ENCODE measurements around the gene NKTR. TPM values are rescaled to one million over a fixed set of nuclear protein-coding genes. Genes with fewer than 3 reads are reported as not detected.

NKTR gene
- total RNA-seq, 2 experiments from 2014 or later = 90.2 to 154 TPM

GRCh38 chr3:42670670-42671069 is 70.2 kb downstream of the NKTR start:
- Histone ChIP-seq H3K9me3 (ENCODE audit: low read length) (no peaks in the 10 kb centered on the region), H2AFZ (ENCODE audit: low read length) (no peak overlapping the region), H3K4me1 (ENCODE audit: insufficient read depth, low read length, poor library complexity, severe bottlenecking) (no peaks in the 10 kb centered on the region), H3K4me3 (ENCODE audit: low read depth, low read length, poor library complexity, severe bottlenecking) (no peak overlapping the region), H3K79me2 (ENCODE audit: insufficient read depth, low read depth, low read length) (no peaks in the 10 kb centered on the region), H4K20me1 (ENCODE audit: insufficient read depth, low read length) (no peaks in the 10 kb centered on the region), H3K36me3 (ENCODE audit: insufficient read depth, low read length) (no peaks in the 10 kb centered on the region), H3K27ac (ENCODE audit: low read depth, low read length, poor library complexity, severe bottlenecking) (no peak overlapping the region), H3K4me2 (ENCODE audit: low read length) (no peak overlapping the region), H3K9me2 (ENCODE audit: insufficient read depth, low read length) (no peaks in the 10 kb centered on the region)
- POLR2A ChIA-PET = no interaction called here
- TF ChIP-seq CTCF (conservative IDR thresholded peaks at IDR 0.05; ENCODE audit: low read length) = no peak
- TF ChIP-seq EZH2phosphoT487 (IDR thresholded peaks at IDR 0.05; ENCODE audit: borderline replicate concordance, low read depth, low read length) = no peak
- BruUV-seq (replicated peaks) = no TSS peak
- no peak for DNase-seq (ENCODE audit: low spot score)
- CTCF ChIA-PET (ENCODE audit: unreplicated experiment) = no interaction called here
- intact Hi-C loops (cut with micrococcal nuclease; ENCODE audit: unreplicated experiment) = no loop called here

GRCh38 chr3:42672515-42672914 is 72.0 kb downstream of the NKTR start:
- no peak overlapping the region for H2AFZ ChIP-seq (ENCODE audit: low read length)
- ChIA-PET POLR2A (no interaction called here), CTCF (ENCODE audit: unreplicated experiment) (no interaction called here)
- intact Hi-C loops (cut with micrococcal nuclease; ENCODE audit: unreplicated experiment) = no loop called here
- no peaks in the 10 kb centered on the region for H3K36me3 ChIP-seq (ENCODE audit: insufficient read depth, low read length)
- no peak overlapping the region for H3K4me3 ChIP-seq (ENCODE audit: low read depth, low read length, poor library complexity, severe bottlenecking)
- DNase-seq (ENCODE audit: low spot score) = no peak
- no peak overlapping the region for H3K4me2 ChIP-seq (ENCODE audit: low read length)
- no peaks in the 10 kb centered on the region for H3K4me1 ChIP-seq (ENCODE audit: insufficient read depth, low read length, poor library complexity, severe bottlenecking)
- TF ChIP-seq EZH2phosphoT487 (IDR thresholded peaks at IDR 0.05; ENCODE audit: borderline replicate concordance, low read depth, low read length) (no peak), CTCF (conservative IDR thresholded peaks at IDR 0.05; ENCODE audit: low read length) (no peak)
- H3K79me2 ChIP-seq (ENCODE audit: insufficient read depth, low read depth, low read length) = no peaks in the 10 kb centered on the region
- H3K27ac ChIP-seq (ENCODE audit: low read depth, low read length, poor library complexity, severe bottlenecking) = no peak overlapping the region
- BruUV-seq (replicated peaks) = no TSS peak
- H3K9me3 ChIP-seq (ENCODE audit: low read length) = no peaks in the 10 kb centered on the region
- no peaks in the 10 kb centered on the region for H4K20me1 ChIP-seq (ENCODE audit: insufficient read depth, low read length)
- H3K9me2 ChIP-seq (ENCODE audit: insufficient read depth, low read length) = no peaks in the 10 kb centered on the region

- Histone ChIP-seq H2AFZ (ENCODE audit: low read length) (no peak overlapping the region), H4K20me1 (ENCODE audit: insufficient read depth, low read length) (no peaks in the 10 kb centered on the region), H3K79me2 (ENCODE audit: insufficient read depth, low read depth, low read length) (no peaks in the 10 kb centered on the region), H3K4me2 (ENCODE audit: low read length) (no peak overlapping the region), H3K27ac (ENCODE audit: low read depth, low read length, poor library complexity, severe bottlenecking) (no peak overlapping the region), H3K9me2 (ENCODE audit: insufficient read depth, low read length) (no peaks in the 10 kb centered on the region), H3K36me3 (ENCODE audit: insufficient read depth, low read length) (no peaks in the 10 kb centered on the region), H3K4me3 (ENCODE audit: low read depth, low read length, poor library complexity, severe bottlenecking) (no peak overlapping the region), H3K9me3 (ENCODE audit: low read length) (no peaks in the 10 kb centered on the region), H3K4me1 (ENCODE audit: insufficient read depth, low read length, poor library complexity, severe bottlenecking) (no peaks in the 10 kb centered on the region)
- no peak for DNase-seq (ENCODE audit: low spot score)
- intact Hi-C loops (cut with micrococcal nuclease; ENCODE audit: unreplicated experiment) = no loop called here
- ChIA-PET CTCF (ENCODE audit: unreplicated experiment) (no interaction called here), POLR2A (no interaction called here)
- no TSS peak for BruUV-seq (replicated peaks)
- no peak for TF ChIP-seq CTCF (conservative IDR thresholded peaks at IDR 0.05; ENCODE audit: low read length)
- no peak for TF ChIP-seq EZH2phosphoT487 (IDR thresholded peaks at IDR 0.05; ENCODE audit: borderline replicate concordance, low read depth, low read length)
Observed at GRCh38 chr3:42673082-42673481, 72.6 kb downstream of the NKTR start.
